H54 (cell line): ENCODE measurements around the gene TRA2B.
A peak's percentile ranks its signal among the peaks of the same experiment; 100 is the strongest.

Experiments used
- DNase-seq: peaks from one replicate; pipeline ENCODE4 v3.0.0; 2011; ENCODE audit warnings: low spot score, mixed read lengths; ENCODE audit not compliant: insufficient read length
- FAIRE-seq: peaks from 3 replicates; lab custom pipeline; 2011; peaks lifted over from hg19 to GRCh38; lab: Jason Lieb, UNC
- POLR2A ChIP-seq: IDR thresholded peaks from 2 replicates; pipeline ENCODE4 v1.6.1; 2011; ENCODE audit warnings: low read depth, mild to moderate bottlenecking, low read length

TRA2B gene

DNA sequence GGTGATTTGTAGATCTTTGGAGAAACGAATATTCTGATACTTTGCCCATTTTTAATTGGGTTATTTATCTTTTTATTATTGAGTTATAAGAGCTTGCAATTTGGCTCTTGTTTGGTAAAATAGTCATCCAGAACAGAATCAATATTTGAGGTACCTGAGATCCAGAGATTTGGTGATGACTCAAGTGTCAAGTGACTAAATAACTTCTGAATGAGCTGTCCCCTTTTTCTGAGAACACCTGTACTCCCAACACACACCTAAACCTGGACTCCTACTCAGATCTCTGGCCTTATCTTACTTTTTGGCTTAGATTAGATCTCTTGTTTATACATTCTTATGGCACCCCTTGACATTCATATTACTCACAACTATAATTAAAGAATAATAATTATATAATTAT, 3.1 kb upstream of the TRA2B start:
- no peak for DNase-seq
- FAIRE-seq: no peak
- TF ChIP-seq POLR2A: no peak

DNA sequence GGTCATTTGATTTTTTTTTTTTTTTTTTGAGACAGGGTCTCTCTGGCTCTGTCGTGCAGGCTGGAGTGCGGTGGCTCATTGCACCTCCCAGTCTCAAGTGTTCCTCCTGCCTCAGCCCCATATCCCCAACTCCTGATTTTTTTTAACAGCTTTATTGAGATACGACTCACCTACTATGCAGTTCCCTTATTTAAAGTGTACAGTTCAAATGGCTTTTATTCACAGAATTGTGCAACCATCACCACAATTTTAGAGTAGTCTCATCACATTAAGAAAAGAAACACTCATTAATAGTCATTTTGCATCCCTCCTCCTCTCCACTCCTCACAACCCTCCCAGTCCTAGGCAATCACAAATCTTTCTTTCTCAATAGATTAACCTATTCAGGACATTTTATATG, 1.9 kb upstream of the TRA2B start:
- FAIRE-seq (no peak), DNase-seq (no peak)
- TF ChIP-seq POLR2A: no peak

DNA sequence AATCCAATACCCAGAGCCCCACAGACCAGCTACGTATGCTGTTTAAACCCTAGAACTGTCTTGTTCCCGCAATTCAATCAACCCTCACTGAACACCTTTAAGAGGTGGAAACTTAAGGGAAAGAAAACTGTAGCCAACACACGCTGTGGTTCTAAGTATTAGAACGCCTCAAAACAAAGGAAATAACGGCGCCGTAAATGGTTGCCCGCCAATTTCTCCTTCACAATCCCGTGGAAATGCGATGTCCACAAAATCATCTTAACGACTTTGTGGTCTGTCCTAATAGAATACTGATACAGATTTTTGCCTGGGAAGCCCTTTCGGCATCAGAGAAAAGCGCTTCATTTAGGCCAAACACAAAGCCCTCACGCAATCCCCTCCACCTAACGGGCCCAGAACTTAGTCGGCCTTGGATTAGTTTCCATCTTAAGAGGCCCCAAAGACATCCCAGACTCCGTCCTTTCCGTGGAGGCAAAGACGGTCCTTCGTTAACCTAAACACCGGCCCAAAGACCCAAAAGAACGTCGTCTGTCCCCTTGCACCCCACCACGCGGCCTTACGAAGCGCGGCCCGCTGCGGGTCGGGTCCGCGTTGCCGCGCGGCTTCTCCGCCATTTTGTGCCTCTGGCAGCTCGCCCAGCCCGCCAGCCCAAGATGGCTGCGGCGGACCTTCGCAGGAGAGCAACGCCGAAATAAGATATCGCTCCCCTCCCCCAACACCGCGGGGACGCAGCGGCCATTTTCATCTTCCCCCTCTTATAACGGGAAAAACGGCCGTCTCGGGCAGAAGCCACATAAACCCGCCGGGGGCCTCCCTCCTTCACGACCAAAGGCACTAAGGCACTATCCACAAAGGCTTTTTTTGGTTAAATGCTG, 763 bp downstream of the TRA2B start:
- DNase-seq (peak; percentile 47), FAIRE-seq (peak; percentile 74)
- TF ChIP-seq POLR2A: peak; percentile 47; the same call in 1 of the 2 replicates

DNA sequence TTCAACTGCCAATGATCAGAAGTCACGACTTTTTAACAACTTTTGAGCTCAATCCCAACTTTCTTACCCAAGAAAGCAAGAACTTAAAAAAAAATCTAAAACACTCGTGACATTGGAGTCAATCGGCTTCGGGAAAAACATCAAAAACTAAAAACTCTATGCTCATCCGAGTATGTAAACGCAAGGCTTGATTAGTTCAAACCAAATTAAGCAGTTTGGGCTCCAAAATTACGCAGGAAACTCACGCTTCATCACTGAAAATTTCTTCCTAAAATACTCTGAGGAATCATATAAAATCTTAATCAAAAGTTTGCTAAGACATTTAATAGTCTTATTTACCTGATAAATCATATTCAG, 1.6 kb downstream of the TRA2B start:
- DNase-seq (no peak), FAIRE-seq (peak; percentile 36)
- no peak for TF ChIP-seq POLR2A

DNA sequence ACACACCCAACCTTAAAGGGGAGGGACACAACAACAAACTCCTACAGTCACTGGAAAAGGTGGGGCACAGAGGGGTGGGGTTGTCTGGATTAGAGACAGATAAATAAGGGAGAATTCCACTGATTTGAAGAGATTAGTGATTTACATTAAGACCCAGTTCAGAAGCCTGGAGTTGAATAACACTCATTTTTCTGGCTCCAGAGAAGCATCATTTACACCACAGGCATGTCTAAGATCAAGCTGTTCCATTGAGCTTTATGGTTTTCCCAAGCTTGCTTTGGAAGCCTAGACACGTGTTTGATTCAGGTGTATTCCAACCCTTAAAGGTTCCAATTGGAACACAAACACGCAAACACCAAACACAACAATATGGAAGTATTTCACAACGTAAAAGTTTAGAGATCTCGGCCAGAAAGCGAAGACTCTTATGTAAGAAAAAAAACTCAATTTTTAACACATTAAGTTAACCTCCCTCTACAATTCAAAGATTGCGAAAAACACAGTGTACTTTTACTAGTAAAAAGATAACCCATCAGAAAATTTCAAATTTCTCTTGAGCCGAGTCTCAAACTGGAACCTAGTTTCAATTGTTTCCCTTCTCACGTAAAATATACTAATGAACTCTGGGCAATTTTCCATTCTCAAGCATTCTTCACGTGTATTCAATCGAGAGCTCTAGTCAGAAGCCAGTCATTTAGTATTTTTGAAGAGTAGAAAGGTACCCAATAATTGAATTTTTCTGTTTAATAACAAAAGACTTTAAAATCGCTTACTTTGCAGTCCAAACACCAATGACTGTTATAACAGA, 2.1 kb downstream of the TRA2B start:
- peak; percentile 83 for FAIRE-seq
- no peak for DNase-seq

DNA sequence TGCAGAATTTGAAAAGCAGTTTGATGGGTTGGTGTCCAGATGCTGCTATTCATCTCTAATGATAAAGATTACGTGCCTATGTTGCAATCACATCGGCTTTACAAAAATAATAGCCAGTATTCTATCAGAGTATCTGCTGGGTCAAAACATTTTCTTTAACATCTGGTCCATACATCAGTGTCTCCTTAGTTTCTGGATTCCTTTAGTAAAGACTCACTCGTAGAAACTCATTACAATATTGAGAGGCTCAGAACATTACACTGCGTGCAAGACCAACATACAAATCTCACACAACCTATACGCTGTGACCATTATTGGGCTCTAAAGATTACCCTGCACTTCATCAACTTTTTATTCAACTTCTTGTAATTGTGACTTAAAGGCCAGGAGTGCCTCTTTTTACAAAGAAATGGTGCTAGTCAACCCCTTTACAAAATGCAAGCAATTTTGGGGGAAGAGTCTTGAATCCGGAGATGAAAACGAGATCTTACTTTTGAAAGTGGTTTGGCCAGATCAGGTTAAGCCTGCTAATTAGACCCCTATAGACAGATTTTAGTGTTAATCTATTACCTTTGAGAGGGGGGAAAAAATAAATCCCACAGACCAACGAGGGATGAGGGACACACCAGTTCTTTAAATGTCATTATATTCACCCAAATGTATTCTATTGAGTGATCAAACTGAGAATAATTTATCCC, 2.9 kb downstream of the TRA2B start:
- no peak for TF ChIP-seq POLR2A
- DNase-seq (no peak), FAIRE-seq (peak; percentile 84)

More for the DNA sequence above, 2.1 kb downstream of the TRA2B start:
- no peak for TF ChIP-seq POLR2A

DNA sequence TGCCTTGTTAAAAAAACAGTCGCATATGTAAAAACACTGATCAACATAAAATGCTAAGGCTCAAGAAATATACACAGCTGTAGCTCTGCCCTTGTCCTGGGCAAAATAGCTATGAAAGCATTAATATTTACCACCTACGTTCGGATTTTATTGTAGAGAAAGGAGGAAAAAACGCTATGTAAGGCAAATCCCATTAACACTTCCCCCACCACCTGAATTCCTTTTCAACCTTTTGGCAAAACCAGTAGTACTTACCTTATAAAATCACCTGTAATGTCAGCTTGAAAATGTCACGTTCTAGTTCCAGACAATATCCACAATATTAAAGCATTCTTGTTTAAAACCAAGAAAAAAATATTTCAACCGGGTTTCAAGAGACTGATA, 3.6 kb downstream of the TRA2B start:
- no peak for TF ChIP-seq POLR2A
- DNase-seq (no peak), FAIRE-seq (no peak)

DNA sequence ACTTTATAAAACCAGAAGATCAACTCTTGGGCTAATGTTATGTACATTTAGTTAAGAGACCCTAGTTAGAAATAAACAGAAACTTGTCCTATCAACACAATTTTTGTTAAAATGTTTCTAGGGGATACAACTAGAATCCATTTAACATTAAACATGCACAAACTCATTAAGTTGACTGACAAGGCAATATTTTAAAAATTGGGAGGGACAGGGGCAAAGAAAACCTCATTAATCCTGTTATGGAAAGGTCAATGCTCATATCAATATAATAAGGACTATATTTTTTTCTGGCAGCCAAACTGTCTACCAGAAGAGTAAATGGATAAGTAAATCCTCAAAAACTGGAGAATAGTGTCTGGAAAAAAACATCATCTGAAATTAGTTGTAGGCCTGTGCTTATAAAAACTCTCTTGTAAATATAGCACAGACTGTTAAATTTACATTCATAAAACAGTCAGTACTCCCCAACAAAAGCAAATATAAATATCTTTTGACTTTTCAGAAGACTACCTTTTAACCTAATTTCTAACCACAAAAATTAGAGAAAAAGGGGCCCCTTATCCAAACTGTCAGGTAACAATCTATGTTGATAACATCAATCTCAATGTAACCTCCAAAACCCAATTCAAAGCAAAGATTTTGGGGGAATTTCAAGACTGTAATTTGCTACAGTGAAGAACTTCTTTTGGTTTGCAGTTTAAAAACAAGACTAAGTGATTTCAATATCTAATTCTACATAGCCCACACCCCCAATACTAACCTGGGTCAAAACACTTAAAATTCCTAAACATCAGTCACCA, 4.2 kb downstream of the TRA2B start:
- DNase-seq (no peak), FAIRE-seq (peak; percentile 84)
- TF ChIP-seq POLR2A: no peak

DNA sequence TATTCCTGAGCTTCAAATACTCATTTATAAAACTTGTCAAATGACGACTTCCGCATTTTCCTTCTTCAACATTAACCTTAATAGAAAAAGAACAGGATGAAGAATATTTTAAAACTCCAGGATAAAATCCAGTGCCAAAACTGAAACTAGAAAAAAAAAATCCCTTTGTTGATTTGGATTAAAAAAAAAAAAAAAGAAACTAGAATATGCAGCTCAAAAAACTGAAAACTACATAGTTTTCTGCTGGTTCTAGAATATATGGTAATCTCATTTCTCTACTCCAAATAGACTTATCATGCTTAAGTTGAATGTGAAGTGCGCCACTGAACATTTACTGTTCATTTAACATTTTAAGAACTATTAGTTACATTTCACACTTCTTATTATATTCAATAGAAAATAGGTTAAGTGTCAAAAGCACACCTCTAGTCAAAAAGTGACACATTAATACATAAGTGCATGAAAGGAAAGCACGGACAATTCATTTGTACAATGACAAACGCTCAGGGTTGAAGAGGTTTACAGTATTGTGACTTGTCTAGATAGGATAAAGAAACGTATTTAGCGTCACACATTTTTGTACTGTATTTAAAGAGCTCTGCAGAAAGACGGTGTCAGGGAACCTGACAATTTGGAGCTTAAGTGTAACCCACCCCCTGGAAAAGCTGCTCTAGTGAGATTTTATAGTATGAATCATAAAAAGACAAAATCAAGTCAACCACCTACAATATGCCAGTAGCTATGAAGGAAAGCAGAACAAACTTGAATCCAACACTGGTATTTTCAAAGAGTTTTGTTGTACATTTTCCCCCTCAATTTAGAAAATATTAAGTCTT, 5.8 kb downstream of the TRA2B start:
- DNase-seq (no peak), FAIRE-seq (peak; percentile 87)
- TF ChIP-seq POLR2A: no peak

DNA sequence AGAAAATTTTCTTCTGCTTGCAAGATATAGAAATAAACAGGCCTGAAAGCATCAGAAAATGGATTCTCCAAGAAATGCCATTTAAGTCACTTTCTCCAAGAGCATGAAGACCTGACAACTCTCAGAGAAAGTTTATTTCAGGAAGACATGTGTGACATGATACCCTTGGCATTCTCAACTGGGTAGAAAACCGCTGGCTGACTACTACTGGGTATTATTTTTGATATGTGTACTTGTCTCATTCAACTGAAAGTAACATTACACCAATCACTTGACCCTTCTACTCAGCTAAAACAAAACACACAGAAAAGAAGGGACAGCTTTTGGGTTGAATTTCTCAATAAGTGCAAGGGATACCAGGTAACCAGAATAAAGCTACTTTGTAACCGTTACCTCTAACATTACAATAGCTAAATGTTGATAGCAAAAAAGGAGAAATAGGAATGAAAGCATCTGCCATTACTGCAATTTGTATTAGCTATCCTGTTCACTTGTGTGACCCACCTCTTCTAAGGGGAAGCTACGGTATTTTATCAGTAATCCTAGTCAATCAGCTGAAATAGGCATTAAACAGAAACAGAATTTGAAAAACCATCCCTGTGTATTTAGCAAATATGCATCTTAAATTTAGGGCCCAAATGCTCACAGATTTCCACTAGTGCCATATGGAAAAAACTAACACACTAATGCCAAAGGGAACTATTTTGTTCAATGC, 7.3 kb downstream of the TRA2B start:
- TF ChIP-seq POLR2A: no peak
- DNase-seq (no peak), FAIRE-seq (no peak)

DNA sequence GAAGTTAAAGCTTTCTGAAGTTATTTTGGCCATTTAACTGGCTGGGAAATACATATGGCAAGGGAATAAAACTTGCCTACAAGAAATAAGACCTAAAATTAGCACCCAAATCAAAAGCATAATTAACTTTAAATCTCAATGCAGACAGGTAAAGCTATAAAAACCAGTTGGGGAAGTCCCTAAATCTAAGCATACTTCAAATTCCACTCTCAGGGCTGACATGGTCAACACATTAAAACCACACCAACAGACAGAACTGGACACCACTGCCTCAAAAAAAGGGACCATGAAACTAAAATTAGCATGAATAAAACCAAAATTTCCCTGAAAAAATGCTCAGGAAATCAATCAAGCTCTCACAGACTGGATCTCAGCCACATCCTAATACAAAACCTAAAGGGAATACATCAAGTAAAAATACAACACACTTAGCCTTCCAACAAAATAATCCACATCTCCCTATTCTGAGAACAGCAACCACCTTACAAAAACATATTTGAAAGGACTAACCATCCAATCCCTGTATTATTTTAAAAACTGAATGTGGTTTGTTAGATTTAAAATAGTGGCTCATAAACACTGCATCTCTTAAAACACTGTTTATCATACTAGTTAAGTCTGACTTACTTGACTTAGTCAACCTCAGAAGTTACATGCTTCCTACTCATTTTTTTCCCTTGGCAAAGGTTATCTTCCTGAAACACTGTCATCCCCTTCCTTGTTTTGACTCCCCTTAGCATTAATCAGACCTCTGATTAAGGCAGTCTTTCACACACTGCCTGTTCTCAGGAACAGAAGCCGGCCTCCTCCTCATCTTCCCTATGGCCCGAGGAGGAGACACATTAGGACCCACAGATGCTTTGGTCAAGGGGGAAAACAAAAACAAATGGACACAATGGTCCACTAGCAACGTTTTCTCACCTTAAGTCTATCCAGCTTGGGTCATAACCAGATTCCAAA, 8.3 kb downstream of the TRA2B start:
- FAIRE-seq: peak; percentile 96
- TF ChIP-seq POLR2A: no peak
- no peak for DNase-seq
